Stimulated activated CD4-positive, alpha-beta T cell treated with anti-CD3 and anti-CD28 coated beads, Interleukin-12 subunit alpha, Interleukin-12 subunit beta, amount 100 ng/mL, for 24 hours (primary cell): ENCODE measurements around the gene CACNG8.
"Not testable (repeated sequence)": the region's sequence is repeated elsewhere in the genome, so short reads cannot be mapped to it uniquely, and the experiment has no call there.

Source experiments
- DNase-seq, 2 experiments: peaks; one replicate each; pipeline ENCODE4 v3.0.0-alpha.2; 2020; ENCODE audit warnings: low read depth in 2 of 2

The CACNG8 gene

DNA sequence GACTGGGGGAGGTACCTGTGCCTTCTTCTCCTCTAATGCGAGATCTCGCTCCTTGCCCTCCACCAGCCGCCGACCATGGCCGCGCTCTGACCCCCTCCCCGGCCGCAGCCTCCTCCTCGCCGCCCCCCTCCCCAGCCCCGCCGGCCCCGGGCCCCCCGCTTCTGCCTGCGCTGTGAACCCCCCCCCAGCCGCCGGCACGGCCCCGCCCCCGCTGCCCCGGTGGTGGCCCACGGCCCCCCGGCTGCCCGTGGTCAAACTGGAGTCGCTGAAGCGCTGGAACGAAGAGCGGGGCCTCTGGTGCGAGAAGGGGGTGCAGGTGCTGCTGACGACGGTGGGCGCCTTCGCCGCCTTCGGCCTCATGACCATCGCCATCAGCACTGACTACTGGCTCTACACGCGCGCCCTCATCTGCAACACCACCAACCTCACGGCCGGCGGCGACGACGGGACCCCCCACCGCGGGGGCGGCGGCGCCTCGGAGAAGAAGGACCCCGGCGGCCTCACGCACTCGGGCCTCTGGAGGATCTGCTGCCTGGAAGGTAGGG is at the start of gene CACNG8:
CACNG8 (plus strand) TSS at position 51 of the 545 bp plus-strand sequence.
- no peak for DNase-seq

- DNase-seq: no peak
Measured at GRCh38 chr19:53915000-53915399, 47.7 kb upstream of the CACNG8 start.

DNA sequence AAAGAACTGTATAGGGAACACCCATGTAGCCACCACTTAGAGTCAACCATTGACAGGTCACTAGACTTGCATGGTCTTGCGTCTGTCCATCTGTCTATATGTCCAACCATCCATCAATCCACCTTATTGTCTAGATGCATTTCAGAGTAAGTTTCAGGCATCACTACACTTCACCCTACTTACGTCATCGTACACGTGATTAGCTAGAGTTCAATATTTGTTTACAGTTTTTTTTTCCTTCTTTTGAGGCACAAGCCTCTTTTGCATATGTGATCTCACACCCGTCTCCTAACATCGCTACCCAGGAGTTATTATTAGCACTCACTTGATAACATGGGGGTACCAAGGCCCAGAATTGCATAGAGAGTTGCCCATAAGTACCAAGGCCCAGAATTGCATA is 46.7 kb upstream of the CACNG8 start:
- no peak for DNase-seq

GRCh38 chr19:53917356-53917755 is 45.4 kb upstream of the CACNG8 start:
- DNase-seq: no peak

- DNase-seq: no peak
Measured at GRCh38 chr19:53927739-53928138, 35.0 kb upstream of the CACNG8 start.

GRCh38 chr19:53936029-53936428 is 26.7 kb upstream of the CACNG8 start:
- DNase-seq: no peak

GRCh38 chr19:53942001-53942786 is 20.5 kb upstream of the CACNG8 start:
- DNase-seq: peak in 1 of 2 experiments; percentile 3

DNA sequence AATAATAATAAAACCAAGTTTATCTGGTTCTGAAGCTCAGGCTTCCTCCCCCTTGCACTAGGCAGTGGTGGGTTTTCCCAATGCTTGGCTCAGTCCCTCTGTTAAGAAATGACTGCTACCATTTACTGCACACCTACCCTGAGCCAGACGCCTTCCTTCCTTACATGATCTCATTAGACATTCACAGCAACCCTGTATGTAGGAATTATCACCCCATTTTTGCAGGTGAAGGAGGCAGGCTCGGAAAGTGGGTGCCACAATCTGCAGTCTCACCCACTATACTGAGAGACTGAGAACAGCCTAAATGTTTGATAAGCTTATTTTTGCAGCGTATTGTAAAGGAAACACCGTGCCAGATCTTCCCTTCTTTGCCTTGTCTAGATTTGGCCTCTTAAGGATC is 18.3 kb upstream of the CACNG8 start:
- no peak for DNase-seq

- no peak for DNase-seq
Measured at GRCh38 chr19:53944933-53945332, 17.8 kb upstream of the CACNG8 start.

DNA sequence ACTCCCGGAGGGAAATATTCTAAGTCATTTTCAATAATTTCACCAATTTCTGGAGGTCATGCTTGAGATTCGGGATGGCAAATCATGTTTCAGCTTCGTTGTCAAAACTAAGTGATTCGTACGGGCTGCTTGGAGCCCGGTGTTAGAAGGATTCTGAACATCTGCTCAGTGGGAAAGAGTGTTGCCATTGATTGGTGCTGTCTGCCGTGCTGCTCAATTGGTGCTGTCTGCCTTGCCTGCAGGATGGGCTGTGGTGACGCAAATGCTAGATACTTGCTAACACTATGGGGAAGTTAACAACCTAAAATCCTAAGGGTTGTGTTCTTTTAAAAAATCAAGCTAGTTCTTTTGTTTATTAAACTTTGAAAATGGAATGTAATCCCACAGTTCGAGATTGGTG is 17.3 kb upstream of the CACNG8 start:
- DNase-seq: no peak

GRCh38 chr19:53945998-53946397 is 16.7 kb upstream of the CACNG8 start:
- DNase-seq: no peak

GRCh38 chr19:53947624-53948023 is 15.1 kb upstream of the CACNG8 start:
- DNase-seq: no peak

DNA sequence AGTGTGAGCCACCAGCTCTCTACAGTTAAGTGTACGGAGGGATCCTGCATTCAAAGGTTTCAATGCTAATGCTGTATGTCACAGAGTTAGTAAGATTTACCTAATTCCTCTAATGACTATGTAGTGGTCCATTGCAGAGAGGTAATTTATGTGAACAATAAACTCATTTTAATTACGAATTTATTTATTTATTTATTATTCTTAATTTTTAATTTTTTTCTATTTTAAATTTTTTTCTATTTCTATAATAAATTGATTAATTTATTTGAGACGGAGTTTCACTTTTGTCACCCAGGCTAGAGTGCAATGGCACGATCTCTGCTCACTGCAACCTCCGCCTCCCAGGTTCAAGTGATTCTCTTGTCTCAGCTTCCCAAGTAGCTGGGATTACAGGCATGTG is 14.1 kb upstream of the CACNG8 start:
- not testable (repeated sequence) for DNase-seq

- DNase-seq: no peak
Measured at GRCh38 chr19:53951436-53951835, 11.3 kb upstream of the CACNG8 start.

DNA sequence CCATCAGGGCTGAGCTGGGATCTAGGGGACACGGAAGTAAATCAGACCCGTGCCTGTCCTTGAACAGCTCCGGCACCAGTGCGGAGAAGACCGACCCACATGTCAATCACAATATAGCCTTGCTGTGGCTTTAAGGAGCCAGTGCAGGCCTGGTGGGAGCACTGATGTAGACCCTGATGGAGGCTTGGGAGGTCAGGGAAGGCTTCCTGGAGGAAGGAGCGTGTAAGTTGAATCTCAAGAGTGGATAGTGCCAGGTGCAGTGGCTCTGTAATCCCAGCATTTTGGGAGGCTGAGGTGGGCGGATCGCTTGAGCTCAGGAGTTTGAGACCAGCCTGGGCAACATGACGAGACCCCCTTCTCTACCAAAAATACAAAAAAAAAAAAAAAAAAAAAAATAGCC is 10.8 kb upstream of the CACNG8 start:
- DNase-seq: no peak

DNA sequence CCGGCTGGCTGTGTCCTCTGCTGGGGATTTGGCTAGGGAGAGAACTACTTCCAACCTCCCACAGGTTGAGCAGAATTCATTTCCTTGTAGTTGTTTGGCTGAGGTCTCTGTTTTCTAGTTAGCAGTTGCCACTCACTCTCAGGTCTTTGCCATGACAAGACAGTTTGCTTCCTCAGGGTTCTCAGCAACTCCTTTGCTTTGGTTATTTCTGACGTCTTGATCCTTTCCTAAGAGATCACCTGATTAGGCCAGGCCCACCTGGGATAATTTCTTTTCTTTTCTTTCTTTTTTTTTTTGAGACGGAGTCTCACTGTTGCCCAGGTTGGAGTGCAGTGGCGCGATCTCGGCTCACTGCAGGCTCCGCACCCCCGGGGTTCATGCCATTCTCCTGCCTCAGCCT is 9.4 kb upstream of the CACNG8 start:
- DNase-seq: no peak

DNA sequence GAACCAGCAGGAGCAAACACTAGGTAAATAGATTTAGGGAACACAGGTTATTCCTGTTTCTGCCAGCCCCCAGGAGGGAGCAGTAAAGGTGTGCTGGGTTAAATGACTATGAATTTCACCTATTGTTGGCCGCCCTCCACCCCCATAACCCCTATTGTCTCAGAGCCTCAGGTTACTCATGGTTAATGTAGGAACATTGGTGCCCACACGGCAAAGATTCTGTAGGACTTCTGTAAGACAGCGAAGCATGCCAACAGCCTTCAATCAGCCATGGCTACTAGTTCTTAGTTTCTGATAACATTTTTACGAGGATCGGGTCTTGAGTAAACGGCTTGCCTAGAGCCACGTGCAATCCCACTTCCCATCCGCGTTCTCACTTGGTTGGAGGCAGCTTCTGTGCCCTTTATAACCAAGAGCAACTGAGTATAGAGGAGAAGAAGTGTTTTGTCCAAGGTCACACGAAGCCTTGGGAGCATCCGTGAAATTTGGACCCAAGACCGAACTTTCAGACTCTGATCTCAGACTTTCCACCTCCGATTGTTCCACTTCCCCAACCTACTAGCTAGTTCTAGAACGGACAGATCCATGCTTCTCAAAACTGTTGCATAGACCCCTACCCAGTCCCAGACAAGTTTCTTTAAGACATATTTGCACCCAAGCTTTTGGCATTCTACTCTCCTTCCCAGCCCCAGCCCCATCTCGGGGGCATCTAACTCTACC is 5.1 kb upstream of the CACNG8 start:
- DNase-seq: no peak

GRCh38 chr19:53958168-53958571 is 4.6 kb upstream of the CACNG8 start:
- DNase-seq: no peak

- DNase-seq: no peak
Measured at GRCh38 chr19:53958823-53959757, 3.6 kb upstream of the CACNG8 start.

DNA sequence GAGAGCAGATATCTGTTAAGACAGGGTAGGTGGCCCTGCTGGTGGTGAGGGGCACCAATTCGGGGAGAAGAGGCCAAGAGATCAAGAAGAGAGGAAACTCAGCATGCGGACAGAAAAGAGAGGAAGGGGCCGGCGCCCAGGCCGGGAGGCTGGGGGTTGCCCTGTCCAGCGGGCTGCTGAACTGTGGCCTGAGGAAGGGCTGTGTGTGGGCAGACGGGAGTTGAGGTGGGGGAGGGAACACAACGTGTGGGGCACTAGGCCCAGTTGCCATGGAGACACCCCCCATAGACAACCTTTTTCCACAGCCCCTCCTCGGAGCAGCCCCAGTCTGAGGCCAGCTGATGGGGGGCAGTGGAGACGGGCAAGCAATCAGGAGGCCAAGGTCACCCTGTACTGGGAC is 2.5 kb upstream of the CACNG8 start:
- DNase-seq: no peak

GRCh38 chr19:53960886-53961285 is 1.9 kb upstream of the CACNG8 start:
- no peak for DNase-seq
